Spleen (tissue), 11 donors: ENCODE results near the gene RAD51B. TPM values are rescaled to one million over a fixed set of nuclear protein-coding genes. Genes with fewer than 3 reads are reported as not detected.

Experiments
- DNase-seq: peaks from one replicate; pipeline ENCODE4 v3.0.0-alpha.2; 2020
- H3K27ac ChIP-seq, 8 donors: fragments of 200-600 bp; sonication (generic) in 7 of 8; 1 replicate in 4 of 8; 2 replicates in 4 of 8; pipeline versions ENCODE4 v1.5.0 to v1.8.0; 2016 to 2021; ENCODE audit warnings: inconsistent platforms in 4 of 8, mild to moderate bottlenecking in 4 of 8, moderate library complexity in 1 of 8
- H3K27me3 ChIP-seq, 7 donors: fragments of 200-600 bp; sonication (generic) in 6 of 7; replicated peaks in 1 of 7; 1 replicate in 4 of 7; 2 replicates in 3 of 7; pipeline versions ENCODE4 v1.5.0 to v1.8.0; 2016 to 2021; ENCODE audit warnings: inconsistent platforms in 3 of 7, mild to moderate bottlenecking in 1 of 7
- H3K36me3 ChIP-seq, 6 donors: fragments of 200-600 bp; sonication (generic) in 5 of 6; 1 replicate in 4 of 6; 2 replicates in 2 of 6; pipeline versions ENCODE4 v1.5.0 to v1.8.0; 2016 to 2021; ENCODE audit warnings: inconsistent platforms in 2 of 6
- H3K4me1 ChIP-seq, 6 donors: fragments of 200-600 bp; sonication (generic) in 5 of 6; 1 replicate in 3 of 6; 2 replicates in 3 of 6; pipeline versions ENCODE4 v1.5.0 to v1.8.0; 2016 to 2021; ENCODE audit warnings: inconsistent platforms in 3 of 6
- H3K4me3 ChIP-seq, 8 donors: fragments of 200-600 bp; sonication (generic) in 7 of 8; 1 replicate in 4 of 8; 2 replicates in 4 of 8; pipeline versions ENCODE4 v1.5.0 to v1.8.0; 2016 to 2021; ENCODE audit warnings: inconsistent platforms in 4 of 8, mild to moderate bottlenecking in 4 of 8, moderate library complexity in 2 of 8
- H3K9me3 ChIP-seq, 8 donors: fragments of 200-600 bp; sonication (generic) in 7 of 8; 1 replicate in 4 of 8; 2 replicates in 4 of 8; pipeline versions ENCODE4 v1.5.0 to v1.8.0; 2016 to 2021; ENCODE audit warnings: inconsistent platforms in 4 of 8
- CTCF ChIP-seq, 11 experiments: fragments of 200-600 bp in 7 of 11; fragments of 450-650 bp in 4 of 11; sonication (generic) in 4 of 11; IDR thresholded peaks in 8 of 11; conservative IDR thresholded peaks in 3 of 11; 1 replicate in 7 of 11; 2 replicates in 4 of 11; pipeline versions ENCODE4 v1.4.0 to v1.8.0; 2016 to 2021; ENCODE audit warnings: antibody characterized with exemption in 11 of 11, inconsistent platforms in 4 of 11, mild to moderate bottlenecking in 1 of 11
- POLR2A ChIP-seq, 3 donors: fragments of 450-650 bp; IDR thresholded peaks; one replicate each; pipeline ENCODE4 v1.5.1; 2017; ENCODE audit warnings: antibody characterized with exemption in 3 of 3, mild to moderate bottlenecking in 1 of 3
- POLR2AphosphoS5 ChIP-seq, 3 donors: sonication (generic); formaldehyde crosslinking; IDR thresholded peaks; one replicate each; pipeline ENCODE4 v1.5.1; 2017; ENCODE audit warnings: antibody characterized with exemption in 3 of 3
- WGBS, 5 donors: extraction: QIAGEN DNeasy Blood & Tissue Kit in 3 of 5; methylation state at CpG; one replicate each; pipeline versions ENCODE4 v1.1.5 to v1.1.7; 2013 to 2018; 5-methylcytosine and 5-hydroxymethylcytosine counted together
- intact Hi-C: fragments of 100-400 bp; cut with DNase I; formaldehyde crosslinking; loops from one replicate; pipeline ENCODE4 v1.15.0; 2023; ENCODE audit warnings: low total_unique reads
- polyA plus RNA-seq, 3 donors: library from polyadenylated mRNA; stranded (reverse); fragments of 200-250 nt; gene quantifications; one replicate each; pipeline ENCODE4 v1.2.1, GENCODE V29; 2013
- total RNA-seq, 7 donors: library from RNA; depleted of rRNA in 3 of 7; stranded (reverse); fragments of >200 nt in 3 of 7; fragmentation: NEBNext Ultra II Directional in 4 of 7; extraction: Animal tissue kit (Norgen Biotek cat#: 25700) in 4 of 7; gene quantifications; one replicate each; pipeline versions ENCODE4 v1.1.0 to v1.2.1, GENCODE V29; 2016 to 2021
- donor health status: healthy with polysubstance abuse.
- donor health status: DM: no; HTN: no; CAD: no; lungs with moderate emphysema.
- donor health status: DM: no; HTN: no; CAD: no.
- donor health status: Bipolar disorder and iron deficiency.
- donor health status: healthy.
- donor health status: DM: no; HTN: no; CAD: no.
- donor health status: DM: yes; HTN: yes; CAD: no.

RAD51B gene
- total and polyA plus RNA-seq, 10 donors = 4.2 to 43.7 (median 29.8) TPM

- Histone ChIP-seq H3K4me1 (no peaks in the 10 kb centered on the region), H3K27ac (no peak overlapping the region), H3K27me3 (no peaks in the 10 kb centered on the region), H3K9me3 (no peaks in the 10 kb centered on the region), H3K4me3 (no peak overlapping the region), H3K36me3 (peaks cover 0 to 44% (median 8%) of the 10 kb centered on the region in 6 donors)
- DNase-seq = no peak
- 91 to 95% (median 94%) methylated on average over 8 of the region's 8 CpGs for WGBS, 5 donors
- intact Hi-C loops = loop anchor here (10.0 kb wide), 1 partner anchor 1004 kb away; no protein-coding TSS in a partner anchor
- TF ChIP-seq CTCF (IDR thresholded peaks at IDR 0.05 in 8 of 11, conservative IDR thresholded peaks at IDR 0.05 in 3 of 11) = no peak
- no peak for TF ChIP-seq POLR2A (IDR thresholded peaks at IDR 0.05)
- TF ChIP-seq POLR2AphosphoS5 (IDR thresholded peaks at IDR 0.05) = no peak
Observed at GRCh38 chr14:67831113-67831512, 11.5 kb downstream of the RAD51B start.

GRCh38 chr14:67833403-67833802, 13.8 kb downstream of the RAD51B start:
- no peaks in the 10 kb centered on the region for H3K27me3 ChIP-seq
- no peaks in the 10 kb centered on the region for H3K9me3 ChIP-seq
- H3K27ac ChIP-seq = no peak overlapping the region
- H3K4me1 ChIP-seq = peaks cover 0 to 11% (median 0%) of the 10 kb centered on the region in 6 donors
- peaks cover 0 to 26% (median 0%) of the 10 kb centered on the region in 6 donors for H3K36me3 ChIP-seq
- intact Hi-C loops = loop anchor here (10.0 kb wide), 1 partner anchor 1001 kb away; no protein-coding TSS in a partner anchor
- WGBS, 5 donors = 75 to 92% (median 91%) methylated on average over 1 of the region's 1 CpG
- TF ChIP-seq CTCF (IDR thresholded peaks at IDR 0.05 in 8 of 11, conservative IDR thresholded peaks at IDR 0.05 in 3 of 11) = no peak
- TF ChIP-seq POLR2AphosphoS5 (IDR thresholded peaks at IDR 0.05) = no peak
- no peak for TF ChIP-seq POLR2A (IDR thresholded peaks at IDR 0.05)
- no peak overlapping the region for H3K4me3 ChIP-seq
- no peak for DNase-seq

- TF ChIP-seq POLR2A (IDR thresholded peaks at IDR 0.05) (no peak), POLR2AphosphoS5 (IDR thresholded peaks at IDR 0.05) (no peak), CTCF (IDR thresholded peaks at IDR 0.05 in 8 of 11, conservative IDR thresholded peaks at IDR 0.05 in 3 of 11) (no peak)
- no peaks in the 10 kb centered on the region for H3K9me3 ChIP-seq
- no peak for DNase-seq
- no peaks in the 10 kb centered on the region for H3K27me3 ChIP-seq
- peaks cover 0 to 21% (median 0%) of the 10 kb centered on the region in 6 donors for H3K36me3 ChIP-seq
- intact Hi-C loops = loop anchor here (10.0 kb wide), 1 partner anchor 999 kb away; no protein-coding TSS in a partner anchor
- no peak overlapping the region for H3K27ac ChIP-seq
- H3K4me3 ChIP-seq = no peak overlapping the region
- H3K4me1 ChIP-seq = peaks cover 0 to 11% (median 0%) of the 10 kb centered on the region in 6 donors
Observed at GRCh38 chr14:67835596-67835995, 16.0 kb downstream of the RAD51B start.

GRCh38 chr14:67837011-67837624, 17.5 kb downstream of the RAD51B start:
- DNase-seq = no peak
- peaks cover 0 to 13% (median 0%) of the 10 kb centered on the region in 6 donors for H3K36me3 ChIP-seq
- WGBS, 5 donors = 10 to 24% (median 19%) methylated on average over 2 of the region's 2 CpGs
- H3K9me3 ChIP-seq = no peaks in the 10 kb centered on the region
- no peak overlapping the region for H3K4me3 ChIP-seq
- intact Hi-C loops = loop anchor here (10.0 kb wide), 1 partner anchor 998 kb away; no protein-coding TSS in a partner anchor
- TF ChIP-seq CTCF (IDR thresholded peaks at IDR 0.05 in 8 of 11, conservative IDR thresholded peaks at IDR 0.05 in 3 of 11) (peak; percentile 33 to 90 (median 71)), POLR2A (IDR thresholded peaks at IDR 0.05) (no peak)
- H3K27me3 ChIP-seq = no peaks in the 10 kb centered on the region
- no peak overlapping the region for H3K27ac ChIP-seq
- H3K4me1 ChIP-seq = peaks cover 0 to 11% (median 0%) of the 10 kb centered on the region in 6 donors
